OCI-LY1 (cell line): ENCODE results near the gene ZNF646.

ENCODE experiments used
- H2AFZ ChIP-seq: fragments of 200-600 bp; sonication (generic), shearing (Covaris generic); 2 replicates; pipeline ENCODE4 v1.6.0; 2014; ENCODE audit warnings: antibody characterized with exemption, mild to moderate bottlenecking, low read length
- H3F3A ChIP-seq: fragments of 200-600 bp; sonication (generic), shearing (Covaris generic); 2 replicates; pipeline ENCODE4 v1.6.0; 2014; ENCODE audit warnings: mild to moderate bottlenecking, antibody characterized with exemption, low read length, moderate library complexity; ENCODE audit not compliant: insufficient read depth
- H3K27ac ChIP-seq: fragments of 200-600 bp; sonication (generic); 2 replicates; pipeline ENCODE4 v1.5.1; 2014; ENCODE audit warnings: low read length, mixed run types, mild to moderate bottlenecking, low read depth; ENCODE audit not compliant: poor library complexity, severe bottlenecking
- H3K27me3 ChIP-seq: fragments of 200-600 bp; sonication (generic); 2 replicates; pipeline ENCODE4 v1.6.0; 2014; ENCODE audit warnings: antibody characterized with exemption, mild to moderate bottlenecking, low read length, moderate library complexity; ENCODE audit not compliant: insufficient read depth
- H3K36me3 ChIP-seq: fragments of 200-600 bp; sonication (generic); 2 replicates; pipeline ENCODE4 v1.6.1; 2014; ENCODE audit warnings: mild to moderate bottlenecking, antibody characterized with exemption, low read length, moderate library complexity, mixed read lengths; ENCODE audit not compliant: insufficient read depth
- H3K4me1 ChIP-seq: fragments of 200-600 bp; sonication (generic); 2 replicates; pipeline ENCODE4 v1.5.1; 2014; ENCODE audit warnings: mild to moderate bottlenecking, low read length, moderate library complexity; ENCODE audit not compliant: insufficient read depth, severe bottlenecking
- H3K4me2 ChIP-seq: fragments of 200-600 bp; sonication (generic), shearing (Covaris generic); 2 replicates; pipeline ENCODE4 v1.6.1; 2014; ENCODE audit warnings: low read length
- H3K4me3 ChIP-seq: fragments of 200-600 bp; sonication (generic); 2 replicates; pipeline ENCODE4 v1.5.1; 2014; ENCODE audit warnings: low read length, low read depth, mild to moderate bottlenecking, mixed read lengths; ENCODE audit not compliant: poor library complexity, severe bottlenecking
- H3K79me2 ChIP-seq: fragments of 200-600 bp; shearing (Covaris generic); 2 replicates; pipeline ENCODE4 v1.6.1; 2016; ENCODE audit warnings: mixed run types, low read length, mixed read lengths; ENCODE audit not compliant: insufficient read depth
- H3K9ac ChIP-seq: fragments of 200-600 bp; sonication (generic), shearing (Covaris generic); 2 replicates; pipeline ENCODE4 v1.6.1; 2014; ENCODE audit warnings: mild to moderate bottlenecking, low read length, mixed read lengths
- H3K9me2 ChIP-seq: fragments of 200-600 bp; sonication (generic), shearing (Covaris generic); 2 replicates; pipeline ENCODE4 v1.6.1; 2014; ENCODE audit warnings: low read depth, mild to moderate bottlenecking, low read length, mixed read lengths
- H3K9me3 ChIP-seq: fragments of 200-600 bp; shearing (Covaris generic); 2 replicates; pipeline ENCODE4 v1.6.1; 2014; ENCODE audit warnings: low read length, mixed read lengths
- H4K20me1 ChIP-seq: fragments of 200-600 bp; sonication (generic), shearing (Covaris generic); 2 replicates; pipeline ENCODE4 v1.6.0; 2016; ENCODE audit warnings: mild to moderate bottlenecking, low read length; ENCODE audit not compliant: insufficient read depth
- CTCF ChIP-seq: fragments of 200-600 bp; sonication (generic), shearing (Covaris generic); IDR thresholded peaks from 2 replicates; pipeline ENCODE4 v1.5.1; 2017; ENCODE audit warnings: mild to moderate bottlenecking, antibody characterized with exemption, low read length, moderate library complexity, mixed read lengths
- EZH2 ChIP-seq: fragments of 200-600 bp; sonication (generic), shearing (Covaris generic); IDR thresholded peaks from 2 replicates; pipeline ENCODE4 v1.8.0; 2017; ENCODE audit warnings: borderline replicate concordance, mixed run types, mild to moderate bottlenecking, antibody characterized with exemption, low read length, moderate library complexity, mixed read lengths

Gene ZNF646

GRCh38 chr16:31120129-31120528 lies 45.9 kb downstream of the ZNF646 start:
- no peaks in the 10 kb centered on the region for H4K20me1 ChIP-seq
- no peak overlapping the region for H3K27ac ChIP-seq
- peaks cover 16% of the 10 kb centered on the region for H3K4me1 ChIP-seq
- H3K9me3 ChIP-seq, result no peaks in the 10 kb centered on the region
- peaks cover 53% of the 10 kb centered on the region for H3K36me3 ChIP-seq
- peaks cover 7% of the 10 kb centered on the region; the same call in 1 of the 2 replicates for H3K79me2 ChIP-seq
- no peak overlapping the region for H3K4me2 ChIP-seq
- no peaks in the 10 kb centered on the region for H3F3A ChIP-seq
- H2AFZ ChIP-seq, result no peak overlapping the region
- no peak for TF ChIP-seq CTCF
- TF ChIP-seq EZH2, result no peak
- H3K9me2 ChIP-seq, result no peaks in the 10 kb centered on the region
- H3K9ac ChIP-seq, result no peak overlapping the region
- H3K4me3 ChIP-seq, result no peak overlapping the region
- no peaks in the 10 kb centered on the region for H3K27me3 ChIP-seq

GRCh38 chr16:31125844-31126243 lies 51.6 kb downstream of the ZNF646 start:
- H2AFZ ChIP-seq, result no peak overlapping the region
- no peaks in the 10 kb centered on the region for H3K9me2 ChIP-seq
- H3K27me3 ChIP-seq, result no peaks in the 10 kb centered on the region
- H4K20me1 ChIP-seq, result no peaks in the 10 kb centered on the region
- H3K4me1 ChIP-seq, result no peaks in the 10 kb centered on the region
- H3K36me3 ChIP-seq, result peaks cover 56% of the 10 kb centered on the region
- no peak overlapping the region for H3K4me2 ChIP-seq
- no peak overlapping the region for H3K4me3 ChIP-seq
- H3K9me3 ChIP-seq, result no peaks in the 10 kb centered on the region
- H3K9ac ChIP-seq, result no peak overlapping the region
- no peaks in the 10 kb centered on the region for H3F3A ChIP-seq
- no peak overlapping the region for H3K27ac ChIP-seq
- no peak for TF ChIP-seq CTCF
- no peak for TF ChIP-seq EZH2
- H3K79me2 ChIP-seq, result no peaks in the 10 kb centered on the region

- no peak overlapping the region for H2AFZ ChIP-seq
- H3K4me1 ChIP-seq, result no peaks in the 10 kb centered on the region
- H3F3A ChIP-seq, result no peaks in the 10 kb centered on the region
- H3K79me2 ChIP-seq, result no peaks in the 10 kb centered on the region
- H3K9ac ChIP-seq, result no peak overlapping the region
- no peak overlapping the region for H3K27ac ChIP-seq
- no peaks in the 10 kb centered on the region for H4K20me1 ChIP-seq
- no peaks in the 10 kb centered on the region for H3K9me3 ChIP-seq
- TF ChIP-seq EZH2 (no peak), CTCF (no peak)
- H3K4me3 ChIP-seq, result no peak overlapping the region
- no peak overlapping the region for H3K4me2 ChIP-seq
- H3K36me3 ChIP-seq, result peaks cover 45% of the 10 kb centered on the region
- no peaks in the 10 kb centered on the region for H3K9me2 ChIP-seq
- no peaks in the 10 kb centered on the region for H3K27me3 ChIP-seq
Observed at GRCh38 chr16:31127182-31127581, 53.0 kb downstream of the ZNF646 start.
